ENCODE measurements around the gene STARD6.

STARD6 gene

GRCh38 chr18:54338230-54338629 is 19.4 kb downstream of the STARD6 start:
- Histone ChIP-seq H2AFZ (ENCODE audit: low read depth, low read length) (no peak overlapping the region), H3K36me3 (replicated peaks; ENCODE audit: low read depth, low read length) (no peaks in the 10 kb centered on the region), H3K4me1 (ENCODE audit: low read length) (no peaks in the 10 kb centered on the region), H4K20me1 (ENCODE audit: insufficient read depth, low read length) (no peaks in the 10 kb centered on the region), H3K9ac (ENCODE audit: low read length) (no peak overlapping the region), H3K4me2 (ENCODE audit: low read length) (no peak overlapping the region), H3K79me2 (ENCODE audit: low read length) (no peaks in the 10 kb centered on the region), H3K4me3 (ENCODE audit: low read length) (no peak overlapping the region), H3K27ac (ENCODE audit: low read length) (no peak overlapping the region), H3K9me3 (ENCODE audit: insufficient read depth, low read length) (peaks cover 9% of the 10 kb centered on the region; the same call in 1 of the 2 replicates), H3K27me3 (ENCODE audit: low read depth, low read length) (no peaks in the 10 kb centered on the region)
- TF ChIP-seq EZH2phosphoT487 (IDR thresholded peaks at IDR 0.05; ENCODE audit: low read depth) (no peak), CTCF (IDR thresholded peaks at IDR 0.05; ENCODE audit: low read depth, low read length) (no peak)

- H3K27ac ChIP-seq (ENCODE audit: low read length) = no peak overlapping the region
- H3K79me2 ChIP-seq (ENCODE audit: low read length) = no peaks in the 10 kb centered on the region
- H3K4me3 ChIP-seq (ENCODE audit: low read length) = no peak overlapping the region
- H3K4me2 ChIP-seq (ENCODE audit: low read length) = no peak overlapping the region
- peaks cover 5% of the 10 kb centered on the region; the same call in 1 of the 2 replicates for H3K9me3 ChIP-seq (ENCODE audit: insufficient read depth, low read length)
- peaks cover 16% of the 10 kb centered on the region for H3K4me1 ChIP-seq (ENCODE audit: low read length)
- H3K9ac ChIP-seq (ENCODE audit: low read length) = no peak overlapping the region
- no peaks in the 10 kb centered on the region for H3K36me3 ChIP-seq (replicated peaks; ENCODE audit: low read depth, low read length)
- TF ChIP-seq CTCF (IDR thresholded peaks at IDR 0.05; ENCODE audit: low read depth, low read length) (no peak), EZH2phosphoT487 (IDR thresholded peaks at IDR 0.05; ENCODE audit: low read depth) (no peak)
- H4K20me1 ChIP-seq (ENCODE audit: insufficient read depth, low read length) = no peaks in the 10 kb centered on the region
- H3K27me3 ChIP-seq (ENCODE audit: low read depth, low read length) = no peaks in the 10 kb centered on the region
- H2AFZ ChIP-seq (ENCODE audit: low read depth, low read length) = no peak overlapping the region
Measured at GRCh38 chr18:54335638-54336173, 22.0 kb downstream of the STARD6 start.

GRCh38 chr18:54330768-54331548 is 26.7 kb downstream of the STARD6 start:
- Histone ChIP-seq H3K4me3 (ENCODE audit: low read length) (peak overlapping the region; percentile 69), H3K9me3 (ENCODE audit: insufficient read depth, low read length) (no peaks in the 10 kb centered on the region), H3K79me2 (ENCODE audit: low read length) (no peaks in the 10 kb centered on the region), H2AFZ (ENCODE audit: low read depth, low read length) (peak overlapping the region; percentile 54), H3K4me1 (ENCODE audit: low read length) (peaks cover 47% of the 10 kb centered on the region), H3K27me3 (ENCODE audit: low read depth, low read length) (no peaks in the 10 kb centered on the region), H4K20me1 (ENCODE audit: insufficient read depth, low read length) (no peaks in the 10 kb centered on the region), H3K36me3 (replicated peaks; ENCODE audit: low read depth, low read length) (no peaks in the 10 kb centered on the region), H3K9ac (ENCODE audit: low read length) (peak overlapping the region; percentile 32), H3K4me2 (ENCODE audit: low read length) (peak overlapping the region; percentile 89), H3K27ac (ENCODE audit: low read length) (peak overlapping the region; percentile 59)
- TF ChIP-seq CTCF (IDR thresholded peaks at IDR 0.05; ENCODE audit: low read depth, low read length) = peak; percentile 83
- no peak for TF ChIP-seq EZH2phosphoT487 (IDR thresholded peaks at IDR 0.05; ENCODE audit: low read depth)

- Histone ChIP-seq H3K27ac (ENCODE audit: low read length) (no peak overlapping the region), H3K27me3 (ENCODE audit: low read depth, low read length) (no peaks in the 10 kb centered on the region), H3K36me3 (replicated peaks; ENCODE audit: low read depth, low read length) (no peaks in the 10 kb centered on the region), H3K9ac (ENCODE audit: low read length) (no peak overlapping the region), H3K4me2 (ENCODE audit: low read length) (peak overlapping the region; percentile 89), H3K79me2 (ENCODE audit: low read length) (no peaks in the 10 kb centered on the region), H3K4me3 (ENCODE audit: low read length) (no peak overlapping the region), H3K4me1 (ENCODE audit: low read length) (peaks cover 47% of the 10 kb centered on the region), H4K20me1 (ENCODE audit: insufficient read depth, low read length) (no peaks in the 10 kb centered on the region), H2AFZ (ENCODE audit: low read depth, low read length) (no peak overlapping the region), H3K9me3 (ENCODE audit: insufficient read depth, low read length) (no peaks in the 10 kb centered on the region)
- no peak for TF ChIP-seq CTCF (IDR thresholded peaks at IDR 0.05; ENCODE audit: low read depth, low read length)
- TF ChIP-seq EZH2phosphoT487 (IDR thresholded peaks at IDR 0.05; ENCODE audit: low read depth) = no peak
Measured at GRCh38 chr18:54329787-54330186, 27.9 kb downstream of the STARD6 start.
